ENCODE results near the gene NEURL2. TPM values are rescaled to one million over a fixed set of nuclear protein-coding genes. Genes with fewer than 3 reads are reported as not detected.

The NEURL2 gene
- total RNA-seq: 4.5 and 5.3 TPM in 2 replicates

GRCh38 chr20:45890985-45891983 lies at the start of gene NEURL2, which contains the start of gene CTSA:
Gene NEURL2 (minus strand): TSS chr20:45891208. CDS start chr20:45890991, 217 bp downstream.
Gene CTSA (plus strand): TSS chr20:45891335. CDS start chr20:45891569, 234 bp downstream.

GRCh38 chr20:45934586-45935415 lies 43.8 kb upstream of the NEURL2 start, which contains the start of gene PCIF1:
Gene PCIF1 (plus strand): TSS chr20:45934683. CDS start chr20:45939000, 4,317 bp downstream.

GRCh38 chr20:45911486-45912343 lies 20.7 kb upstream of the NEURL2 start, which contains the start of gene PLTP:
Gene PLTP (minus strand): TSS chr20:45912155. CDS start chr20:45911452, 703 bp downstream.

GRCh38 chr20:45887346-45887715 lies 3.7 kb downstream of the NEURL2 start, which contains the start of gene SPATA25:
Gene SPATA25 (minus strand): TSS chr20:45887622. CDS start chr20:45887590, 32 bp downstream.

GRCh38 chr20:45880988-45881788 lies 9.8 kb downstream of the NEURL2 start, which contains the start of gene ZSWIM1:
Gene ZSWIM1 (plus strand): TSS chr20:45881227. CDS start chr20:45882593, 1,366 bp downstream.

GRCh38 chr20:45857114-45857881 lies 33.7 kb downstream of the NEURL2 start, which contains the start of the genes ACOT8 and ZSWIM3:
Gene ACOT8 (minus strand): TSS chr20:45857392. CDS start chr20:45857315, 77 bp downstream.
Gene ZSWIM3 (plus strand): TSS chr20:45857614. CDS start chr20:45857826, 212 bp downstream.

Other genes starting within 250 kb of the NEURL2 start
- gene WFDC11, start 221.0 kb downstream of the NEURL2 start, total RNA-seq: not detected in 2 replicates
- not detected in 2 replicates for gene WFDC13, start 189.2 kb downstream of the NEURL2 start, total RNA-seq
- not detected in 2 replicates for gene WFDC10B, start 186.2 kb downstream of the NEURL2 start, total RNA-seq
- gene SPINT4, start 168.9 kb downstream of the NEURL2 start, total RNA-seq: not detected in 2 replicates
- gene WFDC3, start 99.3 kb downstream of the NEURL2 start, total RNA-seq: not detected in 2 replicates
- gene DNTTIP1, start 99.3 kb downstream of the NEURL2 start, total RNA-seq: 23.3 and 25.9 TPM in 2 replicates
- 3.7 and 10.7 TPM in 2 replicates for gene UBE2C, start 78.6 kb downstream of the NEURL2 start, total RNA-seq
- 1.9 TPM in 1 of 2 replicates, not detected in the other for gene TNNC2, start 63.9 kb downstream of the NEURL2 start, total RNA-seq
- gene SNX21, start 57.4 kb downstream of the NEURL2 start, total RNA-seq: 71.0 and 101 TPM in 2 replicates
- gene ACOT8, start 33.8 kb downstream of the NEURL2 start, total RNA-seq: 22.9 and 27.6 TPM in 2 replicates
- gene ZSWIM3, start 33.6 kb downstream of the NEURL2 start, total RNA-seq: 2.2 and 2.7 TPM in 2 replicates
- 8.3 and 11.1 TPM in 2 replicates for gene ZSWIM1, start 10.0 kb downstream of the NEURL2 start, total RNA-seq
- 0.54 and 1.7 TPM in 2 replicates for gene SPATA25, start 3.6 kb downstream of the NEURL2 start, total RNA-seq
- 142 and 151 TPM in 2 replicates for gene CTSA, start 127 bp upstream of the NEURL2 start, total RNA-seq
- gene PLTP, start 20.9 kb upstream of the NEURL2 start, total RNA-seq: 432 and 477 TPM in 2 replicates
- 12.4 and 16.3 TPM in 2 replicates for gene PCIF1, start 43.5 kb upstream of the NEURL2 start, total RNA-seq
- 7.6 and 9.4 TPM in 2 replicates for gene ZNF335, start 81.0 kb upstream of the NEURL2 start, total RNA-seq
- 0.12 TPM in 1 of 2 replicates, not detected in the other for gene MMP9, start 117.7 kb upstream of the NEURL2 start, total RNA-seq
- not detected in 2 replicates for gene SLC12A5, start 138.0 kb upstream of the NEURL2 start, total RNA-seq
- 20.2 and 24.6 TPM in 2 replicates for gene NCOA5, start 198.8 kb upstream of the NEURL2 start, total RNA-seq
- gene CD40, start 227.1 kb upstream of the NEURL2 start, total RNA-seq: 13.5 and 14.2 TPM in 2 replicates

Data from cardiac ventricle fibroblast (primary cell).